Heart left ventricle (tissue), 13 donors: ENCODE measurements around the gene ARFGAP1.

ENCODE experiments used
- POLR2A ChIP-seq, 2 donors: fragments of 450-650 bp; IDR thresholded peaks; one replicate each; pipeline ENCODE4 v1.6.1; 2017; ENCODE audit warnings: antibody characterized with exemption in 2 of 2, mild to moderate bottlenecking in 2 of 2, moderate library complexity in 2 of 2
- TF ChIP-seq, protein P1 (sequence below), 12 donors: fragments of 200-600 bp; sonication (generic) in 4 of 12; IDR thresholded peaks; one replicate each; pipeline versions ENCODE4 v1.5.0 to v1.8.0; 2018 to 2022; ENCODE audit warnings: antibody characterized with exemption in 12 of 12, mild to moderate bottlenecking in 5 of 12
- donor health status: ischemic (EF 13 %, LVEDD 7.1; RV severe dilation, severe dysfunction).
- donor health status: DM: no; HTN: yes; CAD: no.
- donor health status: DM: no; HTN: no; CAD: no.
- donor health status: ischemic (EF 25% LVEDD 6.9; RV normal size, moderate dysfunction).
- donor health status: ischemic (EF 25% LVEDD 5.7; RV mildly dilated, moderate dysfunction).
- donor health status: ischemic (EF 35%, LVEDD 5.7; RV mildly dilated, moderate dysfunction).
- donor health status: nonischemic (EF 11% LVEDD 7.7; RV severe dilation, severe dysfunction).
- donor health status: DM: yes; HTN: yes; CAD: no.
- donor health status: PGD.
- donor health status: ischemic (EF 29% LVEDD 5.4; RV normal size, mild dysfunction).
- donor health status: nonischemic (EF 23%, LVEDD 6.1; RV moderate dilation, normal function).

GRCh38 chr20:63312273-63312672 is 39.7 kb downstream of the ARFGAP1 start:
- TF ChIP-seq, protein P1, sequence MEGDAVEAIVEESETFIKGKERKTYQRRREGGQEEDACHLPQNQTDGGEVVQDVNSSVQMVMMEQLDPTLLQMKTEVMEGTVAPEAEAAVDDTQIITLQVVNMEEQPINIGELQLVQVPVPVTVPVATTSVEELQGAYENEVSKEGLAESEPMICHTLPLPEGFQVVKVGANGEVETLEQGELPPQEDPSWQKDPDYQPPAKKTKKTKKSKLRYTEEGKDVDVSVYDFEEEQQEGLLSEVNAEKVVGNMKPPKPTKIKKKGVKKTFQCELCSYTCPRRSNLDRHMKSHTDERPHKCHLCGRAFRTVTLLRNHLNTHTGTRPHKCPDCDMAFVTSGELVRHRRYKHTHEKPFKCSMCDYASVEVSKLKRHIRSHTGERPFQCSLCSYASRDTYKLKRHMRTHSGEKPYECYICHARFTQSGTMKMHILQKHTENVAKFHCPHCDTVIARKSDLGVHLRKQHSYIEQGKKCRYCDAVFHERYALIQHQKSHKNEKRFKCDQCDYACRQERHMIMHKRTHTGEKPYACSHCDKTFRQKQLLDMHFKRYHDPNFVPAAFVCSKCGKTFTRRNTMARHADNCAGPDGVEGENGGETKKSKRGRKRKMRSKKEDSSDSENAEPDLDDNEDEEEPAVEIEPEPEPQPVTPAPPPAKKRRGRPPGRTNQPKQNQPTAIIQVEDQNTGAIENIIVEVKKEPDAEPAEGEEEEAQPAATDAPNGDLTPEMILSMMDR (IDR thresholded peaks at IDR 0.05), result no peak
- TF ChIP-seq POLR2A (IDR thresholded peaks at IDR 0.05), result no peak
